Measurements from ENCODE around the gene VPS37C. TPM values are rescaled to one million over a fixed set of nuclear protein-coding genes. Genes with fewer than 3 reads are reported as not detected.

Gene VPS37C
- total RNA-seq, 1 donor from 2014 or later, result 19.6 TPM

GRCh38 chr11:61173456-61173855, 12.2 kb upstream of the VPS37C start:
- Mint-ChIP-seq H3K4me1 (ENCODE audit: low read depth) (no peaks in the 10 kb centered on the region), H3K27me3 (ENCODE audit: low read depth) (peaks cover 44% of the 10 kb centered on the region), H3K9me3 (ENCODE audit: low read depth) (no peaks in the 10 kb centered on the region), H3K36me3 (ENCODE audit: low read depth) (peaks cover 1% of the 10 kb centered on the region), H3K27ac (ENCODE audit: unreplicated experiment) (no peak overlapping the region), H3K4me3 (ENCODE audit: unreplicated experiment) (no peak overlapping the region)
- peak; percentile 65 for TF ChIP-seq CTCF (IDR thresholded peaks at IDR 0.05)
- DNase-seq (ENCODE audit: low spot score), result no peak

- H3K27me3 Mint-ChIP-seq (ENCODE audit: low read depth), result peaks cover 44% of the 10 kb centered on the region
- H3K9me3 Mint-ChIP-seq (ENCODE audit: low read depth), result no peaks in the 10 kb centered on the region
- peaks cover 1% of the 10 kb centered on the region for H3K36me3 Mint-ChIP-seq (ENCODE audit: low read depth)
- TF ChIP-seq CTCF (IDR thresholded peaks at IDR 0.05), result no peak
- no peak for DNase-seq (ENCODE audit: low spot score)
- H3K4me3 Mint-ChIP-seq (ENCODE audit: unreplicated experiment), result no peak overlapping the region
- no peaks in the 10 kb centered on the region for H3K4me1 Mint-ChIP-seq (ENCODE audit: low read depth)
- H3K27ac Mint-ChIP-seq (ENCODE audit: unreplicated experiment), result no peak overlapping the region
Observed at GRCh38 chr11:61172888-61173287, 11.7 kb upstream of the VPS37C start.

DNA sequence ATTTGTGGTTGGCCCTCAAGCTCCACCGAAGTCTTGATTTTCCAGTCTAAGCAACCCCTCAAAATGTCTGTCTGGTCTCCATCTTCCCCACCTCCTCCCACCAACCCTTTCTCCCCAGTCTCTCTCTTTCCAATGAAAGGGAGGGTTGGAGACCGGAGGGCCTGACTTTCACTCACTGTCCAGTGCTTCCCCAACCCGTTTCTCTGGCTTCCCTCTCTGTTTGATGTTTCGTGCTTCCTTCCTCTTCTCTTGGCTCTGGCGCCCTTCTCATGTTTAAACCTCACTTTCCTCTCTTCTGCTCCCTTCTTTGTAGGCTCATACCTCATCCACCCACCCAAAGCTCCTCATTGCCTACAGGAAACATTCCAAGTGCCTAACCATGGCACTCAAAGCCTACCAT, 11.1 kb upstream of the VPS37C start:
- Mint-ChIP-seq H3K36me3 (ENCODE audit: low read depth) (peaks cover 1% of the 10 kb centered on the region), H3K4me1 (ENCODE audit: low read depth) (no peaks in the 10 kb centered on the region), H3K4me3 (ENCODE audit: unreplicated experiment) (no peak overlapping the region), H3K27ac (ENCODE audit: unreplicated experiment) (no peak overlapping the region), H3K9me3 (ENCODE audit: low read depth) (no peaks in the 10 kb centered on the region), H3K27me3 (ENCODE audit: low read depth) (peaks cover 44% of the 10 kb centered on the region)
- no peak for TF ChIP-seq CTCF (IDR thresholded peaks at IDR 0.05)
- no peak for DNase-seq (ENCODE audit: low spot score)

DNA sequence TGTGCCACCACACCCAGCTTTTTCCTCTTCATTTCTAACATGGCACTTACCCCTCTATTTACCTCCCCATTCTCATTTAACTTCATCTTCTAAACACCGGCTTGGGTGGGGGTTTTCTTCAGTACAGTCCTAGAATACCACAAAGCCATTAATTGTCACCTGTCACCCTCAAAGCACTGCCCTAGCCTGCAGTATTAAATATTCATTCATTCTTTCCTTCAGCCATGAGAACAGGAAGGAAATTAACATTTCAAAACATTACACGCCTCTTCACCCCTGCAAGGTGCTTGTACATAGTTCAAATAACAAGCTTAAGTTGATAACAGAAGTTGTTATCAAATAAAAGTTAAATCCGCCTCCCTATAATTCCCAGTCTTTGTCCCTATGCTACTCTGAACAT, 10.7 kb upstream of the VPS37C start:
- TF ChIP-seq CTCF (IDR thresholded peaks at IDR 0.05), result no peak
- peaks cover 1% of the 10 kb centered on the region for H3K36me3 Mint-ChIP-seq (ENCODE audit: low read depth)
- no peak overlapping the region for H3K27ac Mint-ChIP-seq (ENCODE audit: unreplicated experiment)
- peaks cover 44% of the 10 kb centered on the region for H3K27me3 Mint-ChIP-seq (ENCODE audit: low read depth)
- H3K4me1 Mint-ChIP-seq (ENCODE audit: low read depth), result no peaks in the 10 kb centered on the region
- DNase-seq (ENCODE audit: low spot score), result no peak
- H3K4me3 Mint-ChIP-seq (ENCODE audit: unreplicated experiment), result no peak overlapping the region
- H3K9me3 Mint-ChIP-seq (ENCODE audit: low read depth), result no peaks in the 10 kb centered on the region

- peaks cover 32% of the 10 kb centered on the region for H3K27me3 Mint-ChIP-seq (ENCODE audit: low read depth)
- peaks cover 1% of the 10 kb centered on the region for H3K36me3 Mint-ChIP-seq (ENCODE audit: low read depth)
- H3K4me1 Mint-ChIP-seq (ENCODE audit: low read depth), result no peaks in the 10 kb centered on the region
- H3K27ac Mint-ChIP-seq (ENCODE audit: unreplicated experiment), result no peak overlapping the region
- no peak for DNase-seq (ENCODE audit: low spot score)
- H3K4me3 Mint-ChIP-seq (ENCODE audit: unreplicated experiment), result no peak overlapping the region
- H3K9me3 Mint-ChIP-seq (ENCODE audit: low read depth), result no peaks in the 10 kb centered on the region
- no peak for TF ChIP-seq CTCF (IDR thresholded peaks at IDR 0.05)
Observed at GRCh38 chr11:61170566-61170965, 9.3 kb upstream of the VPS37C start.

All from chondrocyte (in vitro differentiated cells).